GM19035 (cell line): ENCODE measurements around the gene MAMDC4.

Experiments used
- ATAC-seq: cut with Tn5 transposase; IDR thresholded peaks from one replicate; pipeline ENCODE4 v1.9.1; 2021; ENCODE audit not compliant: unreplicated experiment

MAMDC4 gene

DNA sequence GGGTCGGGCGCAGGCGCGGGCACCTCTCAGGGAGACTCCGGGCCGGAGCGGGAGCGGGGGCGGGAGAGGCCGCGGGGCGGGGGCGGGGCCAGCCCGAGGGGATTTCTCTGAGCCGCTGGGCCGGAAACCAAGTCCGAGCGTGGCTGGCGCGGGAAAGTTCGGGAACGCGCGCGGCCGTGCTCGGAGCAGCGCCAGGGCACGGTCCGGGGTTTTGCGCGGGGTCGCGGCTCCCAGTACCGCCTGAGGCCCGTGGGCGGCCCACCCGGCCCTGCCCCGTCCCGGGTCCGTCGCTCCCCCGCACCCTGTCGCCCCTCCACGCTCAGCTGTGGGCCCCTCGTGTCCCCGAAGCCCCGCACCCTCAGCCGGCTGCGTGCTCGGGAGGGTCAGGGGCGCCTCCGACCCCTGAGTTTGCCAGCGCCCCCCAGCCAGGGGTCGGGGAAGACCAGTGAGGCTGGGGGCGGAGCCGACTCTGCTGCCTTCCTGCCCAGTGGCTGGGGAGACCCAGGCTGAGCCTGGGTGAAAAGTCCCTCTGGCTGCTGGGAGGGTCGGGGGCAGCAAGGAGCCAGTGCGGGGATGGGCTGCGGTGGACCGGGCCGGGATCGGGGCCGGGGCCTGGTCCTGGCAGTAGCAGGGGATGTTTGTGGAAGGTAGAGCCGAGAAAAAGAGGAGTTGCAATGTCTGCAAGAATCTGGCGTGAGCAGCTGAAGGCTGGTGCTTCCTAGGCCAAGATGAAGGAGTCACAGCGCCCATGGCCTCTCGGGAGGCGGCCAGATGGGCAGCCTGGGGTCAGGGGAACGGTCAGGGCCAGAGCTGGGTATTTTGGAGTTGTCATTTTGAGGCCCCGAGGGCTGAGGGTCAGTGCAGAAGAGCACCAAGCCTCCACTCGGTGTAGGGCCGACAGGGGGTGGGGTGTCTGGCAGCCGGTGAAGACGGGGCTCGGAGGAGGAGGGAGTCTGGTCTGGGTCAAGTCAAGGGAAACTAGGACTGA is 34.8 kb downstream of the MAMDC4 start:
- peak; percentile 23 for ATAC-seq

DNA sequence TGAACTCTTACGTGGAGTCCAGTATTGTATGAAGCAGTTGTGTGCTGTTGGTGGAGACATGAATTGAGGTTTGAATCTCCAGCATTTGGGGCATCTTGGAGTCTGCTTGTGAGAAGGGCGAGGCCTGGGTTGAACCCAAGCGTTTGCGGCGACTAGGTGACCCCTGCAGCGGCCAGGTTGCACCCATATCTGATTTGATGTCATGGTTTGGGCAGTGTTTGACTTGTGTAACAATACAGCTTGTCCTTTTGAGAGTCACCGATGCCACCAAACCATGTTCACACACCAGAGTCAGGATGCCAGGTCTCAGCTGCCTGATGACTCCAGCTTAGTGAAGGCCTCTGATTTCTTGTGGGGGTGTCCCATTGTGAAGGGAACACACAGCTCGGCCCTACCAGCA is 36.3 kb downstream of the MAMDC4 start:
- ATAC-seq, result no peak

DNA sequence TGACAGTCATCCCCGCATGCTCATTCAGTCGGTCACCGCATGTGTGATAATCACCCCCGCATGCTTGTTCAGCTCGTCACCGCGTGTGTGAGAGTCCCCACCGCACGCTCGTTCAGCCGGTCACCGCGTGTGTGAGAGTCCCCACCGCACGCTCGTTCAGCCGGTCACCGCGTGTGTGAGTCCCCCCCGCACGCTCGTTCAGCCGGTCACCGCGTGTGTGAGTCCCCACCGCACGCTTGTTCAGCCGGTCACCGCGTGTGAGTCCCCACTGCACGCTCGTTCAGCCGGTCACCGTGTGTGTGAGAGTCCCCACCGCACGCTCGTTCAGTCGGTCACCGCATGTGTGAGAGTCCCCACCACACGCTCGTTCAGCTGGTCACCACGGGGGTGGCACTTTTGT is 37.7 kb downstream of the MAMDC4 start:
- ATAC-seq, result no peak

DNA sequence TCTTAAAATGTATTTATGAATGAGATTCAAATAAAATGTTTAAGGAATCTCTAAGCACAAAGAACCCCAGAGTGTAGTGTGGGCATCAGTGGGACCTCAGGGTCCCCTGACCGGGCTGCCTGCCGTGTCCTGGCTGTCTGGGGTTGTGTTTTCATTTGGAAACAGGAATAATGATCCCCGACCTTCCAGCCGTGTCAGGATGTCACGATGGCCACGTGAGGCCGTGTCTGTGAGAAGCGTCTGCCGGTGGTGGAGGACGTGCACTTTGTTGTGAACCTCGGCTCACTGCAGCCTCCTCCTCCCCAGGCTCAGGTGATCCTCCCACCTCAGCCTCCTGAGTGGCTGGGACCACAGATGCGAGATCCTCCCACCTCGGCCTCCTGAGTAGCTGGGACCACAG is 38.5 kb downstream of the MAMDC4 start:
- no peak for ATAC-seq

DNA sequence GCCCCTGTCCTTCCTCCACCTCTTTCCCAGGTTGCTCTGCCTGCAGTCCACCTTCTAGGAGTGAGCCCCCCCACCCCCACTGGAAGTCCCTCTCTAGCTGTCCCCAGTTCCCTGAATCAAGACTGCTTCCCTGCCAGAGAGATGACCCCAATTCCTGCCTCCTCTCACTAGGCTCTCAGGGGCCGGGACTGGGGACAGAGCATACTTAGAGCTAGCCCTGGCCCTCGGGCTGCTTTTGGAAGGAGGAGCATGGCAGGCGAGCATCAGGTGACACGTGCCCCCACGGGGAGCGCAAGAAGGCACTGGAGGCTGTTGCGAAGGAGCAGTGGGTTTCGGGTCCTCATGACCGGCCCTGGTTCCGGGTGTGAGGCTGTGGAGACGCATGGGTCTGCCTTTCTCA is 43.9 kb downstream of the MAMDC4 start:
- ATAC-seq, result no peak

DNA sequence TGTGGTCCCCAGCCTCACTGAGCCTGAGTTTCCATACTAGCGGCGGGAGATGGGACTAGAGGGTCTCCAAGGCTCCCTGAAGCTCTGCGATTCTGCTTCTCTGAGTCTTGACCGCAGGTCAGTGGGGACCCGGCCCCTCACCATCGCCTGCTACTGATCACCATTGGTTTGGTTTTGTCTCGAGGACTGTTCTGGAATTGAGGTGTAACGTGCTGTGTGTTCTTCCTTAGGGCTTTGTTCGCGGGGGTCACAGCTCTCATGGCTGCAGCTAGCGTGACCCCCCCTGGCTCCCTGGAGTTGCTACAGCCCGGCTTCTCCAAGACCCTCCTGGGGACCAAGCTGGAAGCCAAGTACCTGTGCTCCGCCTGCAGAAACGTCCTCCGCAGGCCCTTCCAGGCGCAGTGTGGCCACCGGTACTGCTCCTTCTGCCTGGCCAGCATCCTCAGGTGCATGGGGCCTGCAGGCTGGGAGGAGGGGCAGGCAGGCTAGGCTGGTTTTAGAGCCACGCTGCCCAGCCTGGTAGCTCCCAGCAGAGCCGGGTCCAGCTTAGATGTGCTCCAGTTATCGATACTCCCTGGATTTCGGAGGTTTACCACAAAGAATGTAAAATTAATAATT is 46.4 kb downstream of the MAMDC4 start:
- no peak for ATAC-seq

DNA sequence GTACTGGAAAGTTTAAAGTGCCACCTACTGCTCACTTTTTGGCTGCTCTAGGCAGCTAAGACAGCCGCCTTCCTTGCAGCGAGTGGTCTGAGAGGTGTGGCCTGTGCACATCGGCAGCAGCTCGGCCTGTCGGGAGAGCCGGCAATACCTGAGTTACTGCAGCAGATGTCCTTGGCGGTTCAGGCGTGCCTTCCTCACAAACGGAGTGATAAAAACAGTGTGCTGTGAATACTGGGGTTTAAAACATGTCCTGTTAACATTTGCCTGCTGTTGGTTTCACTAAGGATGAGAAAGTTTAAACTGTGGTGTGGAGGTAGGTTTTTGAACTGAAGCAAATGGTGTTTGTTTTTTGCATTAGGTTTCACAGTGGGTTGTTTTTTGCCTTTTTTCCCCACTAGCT is 47.0 kb downstream of the MAMDC4 start:
- no peak for ATAC-seq

DNA sequence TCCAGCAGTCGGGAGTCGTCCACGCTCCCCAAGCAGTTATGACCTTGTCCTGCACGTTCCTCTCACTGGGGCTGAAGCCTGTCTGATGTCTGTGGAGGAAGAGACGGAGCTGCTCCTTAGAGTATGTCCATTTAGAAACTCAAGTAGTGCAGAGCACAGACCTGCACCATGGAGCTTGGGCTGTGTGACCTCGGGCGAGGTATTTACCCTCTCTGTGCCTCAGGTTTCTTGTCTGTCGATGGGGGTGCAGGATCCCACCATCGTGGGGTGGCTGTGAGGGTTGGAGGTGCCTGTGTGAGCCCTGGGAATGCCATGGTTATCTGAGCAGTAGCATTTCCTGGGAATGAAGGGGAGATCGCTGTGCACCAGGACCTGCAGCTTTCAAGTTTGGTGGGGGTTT is 48.4 kb downstream of the MAMDC4 start:
- no peak for ATAC-seq

DNA sequence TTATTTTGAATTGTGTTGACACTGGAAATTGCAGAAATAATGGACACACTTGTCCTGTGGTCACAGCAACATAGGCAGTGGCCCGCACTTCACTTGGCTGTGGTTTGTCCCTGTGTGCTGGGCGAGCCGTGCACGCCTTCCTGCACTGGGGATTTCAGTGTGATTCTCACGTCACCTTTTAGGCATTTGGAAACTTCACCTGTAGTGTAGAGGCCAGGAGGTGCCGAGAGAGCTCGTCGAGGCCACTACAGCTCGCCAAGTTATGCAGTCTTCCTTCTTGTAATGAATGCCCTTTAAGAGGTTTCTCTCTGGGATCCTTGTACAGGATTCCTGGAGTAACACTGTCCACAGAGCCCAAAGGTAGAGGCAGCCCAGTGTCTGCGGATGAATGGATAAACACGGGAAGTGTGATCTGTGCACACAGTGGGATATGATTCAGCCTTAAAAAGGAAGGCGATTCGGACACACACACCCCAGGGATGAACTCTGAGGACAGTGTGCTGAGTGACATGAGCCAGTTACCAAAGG is 48.9 kb downstream of the MAMDC4 start:
- ATAC-seq, result no peak

DNA sequence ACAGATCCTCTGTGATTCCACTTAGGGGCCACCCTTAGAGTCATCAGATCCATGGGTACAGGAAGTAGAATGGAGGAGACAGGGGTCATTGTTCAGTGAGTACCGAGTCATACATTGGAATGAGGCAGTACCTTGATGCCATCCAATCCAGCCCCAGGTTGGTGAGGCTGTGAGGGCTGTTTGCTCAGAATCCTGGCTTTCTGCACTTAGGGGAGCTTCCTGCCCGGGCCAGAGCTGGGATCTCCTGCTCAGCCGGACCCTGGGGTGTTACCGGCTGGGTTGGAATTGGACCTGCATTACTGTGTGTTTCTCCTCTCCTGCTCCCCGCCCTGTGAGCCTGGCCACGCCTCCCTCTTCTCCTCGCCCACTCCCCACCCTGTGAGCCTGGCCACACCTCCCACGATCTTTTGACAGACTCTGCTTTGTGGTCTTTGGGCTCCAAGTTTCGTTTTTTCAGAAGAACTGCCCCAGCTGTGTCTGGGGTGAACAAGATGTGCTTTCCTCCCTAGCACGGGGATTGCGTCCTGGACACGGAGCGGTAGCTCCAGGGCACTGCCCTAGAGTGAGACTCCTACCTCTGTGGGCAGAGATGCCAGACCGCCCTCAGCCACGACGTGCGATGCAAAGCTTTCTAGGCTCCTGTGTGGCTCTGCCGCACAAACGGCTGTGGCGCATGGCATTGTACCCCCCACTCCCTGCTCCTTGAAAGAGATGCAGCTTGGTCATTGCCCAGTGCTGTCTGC is 49.5 kb downstream of the MAMDC4 start:
- peak; percentile 56 for ATAC-seq

DNA sequence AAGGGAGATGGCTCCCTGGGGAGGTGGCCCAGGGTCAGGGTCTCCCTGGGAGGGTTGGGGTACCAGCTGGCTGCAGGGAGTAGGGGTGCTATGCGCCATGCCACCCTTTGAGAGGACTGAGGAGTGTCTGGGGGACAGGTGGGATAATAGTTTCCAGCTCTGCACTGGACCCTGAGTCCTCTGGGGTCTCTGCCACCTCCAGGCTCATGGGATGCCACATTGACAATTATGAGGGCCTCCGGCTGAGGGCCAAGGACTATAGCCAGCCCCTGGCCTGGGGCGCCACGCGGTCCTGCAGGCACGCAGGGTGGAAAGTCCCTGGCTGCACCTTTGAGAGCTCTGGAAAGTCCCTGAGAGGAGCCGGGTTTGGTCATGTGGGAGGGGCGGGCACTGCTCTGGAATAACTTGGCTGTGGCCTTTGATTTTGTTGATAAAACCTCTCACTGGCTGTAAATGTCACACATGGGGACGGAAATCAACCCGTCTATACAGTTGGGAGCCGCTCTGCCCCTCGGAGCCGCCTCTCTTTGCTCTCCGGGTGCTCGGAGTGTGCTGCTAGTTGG is 50.2 kb downstream of the MAMDC4 start:
- ATAC-seq, result peak; percentile 54

DNA sequence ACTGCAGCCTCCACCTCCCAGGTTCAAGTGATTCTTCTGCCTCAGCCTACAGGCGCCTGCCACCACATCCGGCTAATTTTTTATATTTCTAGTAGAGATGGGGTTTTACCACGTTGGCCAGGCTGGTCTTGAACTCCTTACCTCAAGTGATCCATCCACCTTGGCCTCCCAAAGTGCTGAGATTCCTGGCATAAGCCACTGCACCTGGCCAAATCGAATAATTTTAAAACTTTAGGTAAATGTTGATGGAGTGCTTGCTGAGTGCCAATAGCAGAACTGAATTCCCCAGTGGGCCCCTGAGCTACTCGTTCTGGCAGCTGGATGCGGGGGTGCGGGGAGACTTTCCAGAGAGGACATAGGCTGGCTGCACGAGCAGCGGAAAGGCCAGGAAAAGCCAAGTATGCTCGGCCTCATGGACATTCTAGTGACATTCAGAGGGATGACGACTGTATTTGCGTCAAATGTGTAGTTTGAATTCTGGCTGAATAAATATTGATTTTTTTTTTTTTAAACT is 51.0 kb downstream of the MAMDC4 start:
- no peak for ATAC-seq

DNA sequence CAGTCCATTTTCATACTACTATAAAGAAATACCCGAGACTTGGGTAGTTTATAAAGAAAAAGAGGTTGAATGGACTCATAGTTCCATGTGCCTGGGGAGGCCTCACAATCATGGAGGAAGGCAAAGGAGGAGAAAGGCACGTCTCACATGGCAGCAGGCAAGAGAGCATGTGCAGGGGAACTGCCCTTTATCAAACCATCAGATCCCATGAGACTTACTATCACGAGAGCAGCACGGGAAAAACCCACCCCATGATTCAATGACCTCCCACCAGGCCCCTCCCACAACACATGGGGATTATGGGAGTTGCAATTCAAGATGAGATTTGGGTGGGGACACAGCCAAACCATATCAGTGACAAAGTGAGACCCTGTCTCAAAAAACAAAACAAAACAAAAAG is 54.1 kb downstream of the MAMDC4 start:
- ATAC-seq, result no peak

DNA sequence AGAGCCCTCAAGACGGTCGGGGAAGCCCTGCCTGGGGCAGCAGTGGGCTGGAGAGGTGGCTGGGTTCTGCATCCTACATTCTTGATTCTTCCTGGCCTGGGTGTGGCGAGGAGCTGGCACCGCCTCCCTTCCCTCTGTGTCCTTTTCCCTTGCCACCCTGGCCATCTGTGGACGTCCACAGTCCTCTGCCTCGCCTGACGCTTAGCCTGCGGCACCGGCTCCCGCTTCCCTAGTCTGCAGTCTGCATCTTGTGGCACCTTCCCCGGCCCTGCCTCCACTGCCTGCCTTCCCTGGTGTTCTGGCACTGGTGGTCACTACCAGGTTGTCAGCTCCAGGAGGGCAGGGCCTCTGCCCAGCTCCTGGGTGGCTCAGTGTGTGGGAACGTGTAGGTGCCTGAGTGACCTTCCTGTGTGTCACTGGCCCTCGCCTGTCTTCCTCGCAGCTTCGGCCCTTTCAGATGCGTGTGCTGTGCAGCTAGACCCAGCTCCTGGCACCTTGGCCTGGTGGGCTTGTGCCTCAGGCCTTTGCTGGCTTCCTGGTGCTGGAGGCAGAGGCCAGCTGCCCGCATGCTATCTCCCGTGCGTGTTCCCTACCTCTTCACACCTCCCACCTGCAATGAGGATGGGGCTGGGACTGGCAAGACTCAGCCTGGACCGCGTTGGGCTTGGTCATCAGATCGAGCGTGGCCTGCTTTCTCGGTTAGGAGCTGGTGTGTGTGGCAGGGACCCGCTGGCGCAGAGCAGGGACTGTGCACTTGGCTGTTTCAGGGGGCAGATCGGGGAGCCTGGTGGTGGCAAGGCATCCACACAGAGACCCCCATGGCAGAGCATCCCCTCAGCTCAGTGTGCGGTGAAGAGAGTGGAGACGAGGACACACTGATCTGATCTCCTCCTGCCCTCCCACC is 55.1 kb downstream of the MAMDC4 start:
- ATAC-seq, result no peak
